ENCODE measurements around the gene OGFOD3. TPM values are rescaled to one million over a fixed set of nuclear protein-coding genes. Genes with fewer than 3 reads are reported as not detected.

Gene OGFOD3
- total RNA-seq, 2 experiments from 2014 or later = 22.0 to 25.0 TPM

DNA sequence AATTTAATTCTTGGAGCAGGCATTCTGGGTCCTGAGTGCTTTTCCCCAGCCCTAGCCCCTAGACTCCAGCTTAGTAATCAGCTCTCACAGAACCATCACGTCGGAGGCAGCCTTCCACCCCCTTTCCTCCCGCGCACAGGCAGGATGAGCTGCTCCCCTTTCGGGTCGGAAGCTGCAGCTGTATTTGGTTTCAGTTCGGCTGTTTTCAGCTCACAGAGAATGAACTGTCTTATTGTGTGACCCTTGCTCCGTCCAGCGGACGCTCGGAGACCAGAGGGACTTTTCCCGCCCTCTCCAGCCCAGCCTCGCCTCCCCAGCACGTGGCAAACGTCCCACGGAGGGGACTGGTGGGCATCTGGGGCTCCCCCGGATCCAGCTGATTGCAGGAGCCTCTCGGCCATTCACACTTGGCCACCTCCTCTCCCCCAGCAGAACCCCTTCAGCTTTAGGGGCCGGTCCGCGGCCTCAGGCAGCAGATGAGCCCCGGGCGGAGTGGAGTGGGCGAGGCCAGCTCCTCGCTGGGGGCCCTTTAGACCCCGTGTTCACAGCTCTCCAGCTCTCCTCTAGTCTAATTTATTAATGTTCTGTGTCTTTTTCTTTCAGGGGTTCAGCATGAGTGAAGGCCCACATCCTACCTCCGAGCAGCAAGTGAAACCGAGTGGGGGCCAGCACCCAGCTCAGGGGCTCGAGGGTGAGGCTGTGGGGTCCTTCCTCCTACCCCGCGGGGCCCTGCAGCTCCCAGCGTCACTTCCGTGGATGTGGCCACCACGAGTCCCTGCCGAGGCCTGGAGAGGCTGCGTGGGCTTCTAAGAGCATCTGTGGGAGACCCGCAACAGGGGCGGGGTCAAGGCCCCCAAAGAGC is 47.7 kb downstream of the OGFOD3 start:
- Mint-ChIP-seq H3K27me3 (peaks cover 28% of the 10 kb centered on the region), H3K4me3 (peak overlapping the region; percentile 46), H3K4me1 (ENCODE audit: low read depth) (peaks cover 18% of the 10 kb centered on the region), H3K9me3 (no peaks in the 10 kb centered on the region), H3K36me3 (ENCODE audit: low read depth) (no peaks in the 10 kb centered on the region), H3K27ac (no peak overlapping the region)
- DNase-seq = peak; percentile 52
- ChIA-PET CTCF (interaction anchor here (0.8 to 1.5 kb wide), 5 partner anchors 20 to 52 kb away, joined by 3 to 7 read pairs (median 3); no protein-coding TSS in a partner anchor), POLR2A (interaction anchor here (0.7 to 1.3 kb wide), 2 partner anchors 14 to 68 kb away, joined by 3 to 6 read pairs; no protein-coding TSS in a partner anchor)
- intact Hi-C loops (cut with micrococcal nuclease) = no loop called here
- peak; percentile 61 for ATAC-seq
- TF ChIP-seq, protein P1, sequence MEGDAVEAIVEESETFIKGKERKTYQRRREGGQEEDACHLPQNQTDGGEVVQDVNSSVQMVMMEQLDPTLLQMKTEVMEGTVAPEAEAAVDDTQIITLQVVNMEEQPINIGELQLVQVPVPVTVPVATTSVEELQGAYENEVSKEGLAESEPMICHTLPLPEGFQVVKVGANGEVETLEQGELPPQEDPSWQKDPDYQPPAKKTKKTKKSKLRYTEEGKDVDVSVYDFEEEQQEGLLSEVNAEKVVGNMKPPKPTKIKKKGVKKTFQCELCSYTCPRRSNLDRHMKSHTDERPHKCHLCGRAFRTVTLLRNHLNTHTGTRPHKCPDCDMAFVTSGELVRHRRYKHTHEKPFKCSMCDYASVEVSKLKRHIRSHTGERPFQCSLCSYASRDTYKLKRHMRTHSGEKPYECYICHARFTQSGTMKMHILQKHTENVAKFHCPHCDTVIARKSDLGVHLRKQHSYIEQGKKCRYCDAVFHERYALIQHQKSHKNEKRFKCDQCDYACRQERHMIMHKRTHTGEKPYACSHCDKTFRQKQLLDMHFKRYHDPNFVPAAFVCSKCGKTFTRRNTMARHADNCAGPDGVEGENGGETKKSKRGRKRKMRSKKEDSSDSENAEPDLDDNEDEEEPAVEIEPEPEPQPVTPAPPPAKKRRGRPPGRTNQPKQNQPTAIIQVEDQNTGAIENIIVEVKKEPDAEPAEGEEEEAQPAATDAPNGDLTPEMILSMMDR (IDR thresholded peaks at IDR 0.05) = no peak

DNA sequence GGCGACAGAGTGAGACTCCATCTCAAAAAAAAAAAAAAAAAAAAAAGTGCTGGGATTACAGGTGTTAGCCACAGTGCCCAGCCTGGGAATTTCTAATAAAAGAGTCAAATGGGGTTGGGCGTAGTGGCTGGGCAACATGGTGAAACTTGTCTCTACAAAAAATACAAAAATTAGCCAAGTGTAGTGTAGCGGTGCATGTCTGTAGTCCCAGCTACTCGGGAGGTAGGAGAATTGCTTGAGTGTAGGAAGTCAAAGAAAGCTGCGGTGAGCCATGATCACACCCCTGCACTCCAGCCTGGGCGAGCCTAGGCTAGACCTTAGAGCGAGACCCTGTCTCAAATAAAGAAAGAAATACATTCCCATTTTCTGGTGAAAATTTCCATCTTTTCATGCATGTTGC is 49.2 kb downstream of the OGFOD3 start:
- no peak for ATAC-seq
- Mint-ChIP-seq H3K4me1 (ENCODE audit: low read depth) (peaks cover 18% of the 10 kb centered on the region), H3K36me3 (ENCODE audit: low read depth) (no peaks in the 10 kb centered on the region), H3K4me3 (no peak overlapping the region), H3K9me3 (no peaks in the 10 kb centered on the region), H3K27me3 (peaks cover 26% of the 10 kb centered on the region), H3K27ac (no peak overlapping the region)
- TF ChIP-seq, protein P1 (IDR thresholded peaks at IDR 0.05) = no peak
- CTCF ChIA-PET = no interaction called here
- POLR2A ChIA-PET = no interaction called here
- intact Hi-C loops (cut with micrococcal nuclease) = no loop called here
- DNase-seq = no peak

DNA sequence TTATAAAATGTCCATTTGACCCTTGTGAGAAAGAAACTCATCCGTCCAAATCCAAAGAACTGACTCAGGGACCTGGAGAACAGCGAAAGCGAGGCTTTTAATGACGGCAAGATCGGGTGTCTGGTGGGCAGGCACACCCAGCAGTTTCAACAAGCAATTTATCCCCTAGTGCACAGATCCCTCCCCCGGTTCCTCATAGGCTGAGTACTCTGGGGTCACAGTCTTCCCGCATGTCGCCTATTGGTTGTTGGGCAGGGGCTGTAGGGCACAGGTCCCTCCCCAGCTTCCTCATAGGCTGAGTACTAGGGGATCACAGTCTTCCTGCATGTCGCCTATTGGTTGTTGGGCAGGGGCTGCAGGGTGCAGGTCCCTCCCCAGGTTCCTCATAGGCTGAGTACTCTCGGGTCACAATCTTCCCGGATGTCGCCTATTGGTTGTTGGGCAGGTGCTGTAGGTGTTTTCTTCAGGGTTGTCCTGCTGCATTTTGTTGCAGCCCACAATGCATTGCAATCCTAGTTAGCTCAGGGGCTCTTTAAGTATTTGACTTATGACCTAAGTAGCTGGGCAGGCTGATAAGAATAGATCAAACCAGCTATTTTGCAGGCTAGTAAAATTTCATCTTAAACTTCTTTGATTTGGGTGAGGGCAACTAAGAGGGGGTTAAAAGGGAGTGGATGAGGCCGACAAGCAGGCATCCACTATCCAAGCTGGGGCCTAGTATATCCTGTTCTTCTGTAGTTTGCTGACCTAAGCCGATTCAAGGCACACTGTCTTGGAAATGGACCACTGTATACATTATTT is 50.5 kb downstream of the OGFOD3 start:
- DNase-seq = no peak
- H3K27me3 Mint-ChIP-seq = peaks cover 19% of the 10 kb centered on the region
- ChIA-PET CTCF (interaction anchor here (1.1 kb wide), 1 partner anchor 162 kb away, joined by 3 read pairs; no protein-coding TSS in a partner anchor), POLR2A (interaction anchor here (0.5 to 0.6 kb wide), 2 partner anchors 32 to 569 kb away, joined by 3 read pairs; no protein-coding TSS in a partner anchor)
- intact Hi-C loops (cut with micrococcal nuclease) = no loop called here
- TF ChIP-seq, protein P1 (IDR thresholded peaks at IDR 0.05) = no peak
- ATAC-seq = peak; percentile 67
- no peak overlapping the region for H3K27ac Mint-ChIP-seq
- no peaks in the 10 kb centered on the region for H3K9me3 Mint-ChIP-seq
- no peaks in the 10 kb centered on the region for H3K36me3 Mint-ChIP-seq (ENCODE audit: low read depth)
- no peak overlapping the region for H3K4me3 Mint-ChIP-seq
- H3K4me1 Mint-ChIP-seq (ENCODE audit: low read depth) = peaks cover 16% of the 10 kb centered on the region

DNA sequence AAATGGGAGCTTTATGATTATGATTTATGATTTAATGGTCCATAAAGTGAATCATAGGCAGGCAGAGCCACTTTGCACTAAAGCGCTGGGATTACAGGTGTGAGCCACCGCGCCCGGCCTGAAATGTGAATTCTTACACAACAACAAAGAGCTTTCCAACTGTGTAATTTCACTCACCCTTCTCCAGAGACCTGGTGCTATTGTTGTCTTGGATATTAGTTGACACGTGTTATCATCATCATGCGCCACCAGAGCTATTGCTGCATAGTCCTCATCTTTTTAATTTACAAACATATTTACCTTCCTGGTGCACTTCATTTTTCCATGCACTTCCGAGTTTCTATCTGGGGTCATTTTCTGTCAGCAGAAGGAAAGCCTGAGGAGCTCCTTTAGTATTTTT is 51.6 kb downstream of the OGFOD3 start:
- intact Hi-C loops (cut with micrococcal nuclease) = no loop called here
- no peaks in the 10 kb centered on the region for H3K9me3 Mint-ChIP-seq
- ATAC-seq (no peak), DNase-seq (no peak)
- ChIA-PET CTCF (interaction anchor here (1.3 to 2.6 kb wide), 4 partner anchors 14 to 58 kb away, joined by 3 to 10 read pairs (median 7); no protein-coding TSS in a partner anchor), POLR2A (no interaction called here)
- H3K27me3 Mint-ChIP-seq = peaks cover 13% of the 10 kb centered on the region
- H3K4me1 Mint-ChIP-seq (ENCODE audit: low read depth) = peaks cover 9% of the 10 kb centered on the region
- H3K27ac Mint-ChIP-seq = no peak overlapping the region
- TF ChIP-seq, protein P1 (IDR thresholded peaks at IDR 0.05) = no peak
- H3K36me3 Mint-ChIP-seq (ENCODE audit: low read depth) = no peaks in the 10 kb centered on the region
- no peak overlapping the region for H3K4me3 Mint-ChIP-seq

All from activated CD8-positive, alpha-beta T cell treated with anti-CD3 and anti-CD28 coated beads for 36 hours (primary cell).